Measurements from ENCODE around the gene TMEM255B.

DNA sequence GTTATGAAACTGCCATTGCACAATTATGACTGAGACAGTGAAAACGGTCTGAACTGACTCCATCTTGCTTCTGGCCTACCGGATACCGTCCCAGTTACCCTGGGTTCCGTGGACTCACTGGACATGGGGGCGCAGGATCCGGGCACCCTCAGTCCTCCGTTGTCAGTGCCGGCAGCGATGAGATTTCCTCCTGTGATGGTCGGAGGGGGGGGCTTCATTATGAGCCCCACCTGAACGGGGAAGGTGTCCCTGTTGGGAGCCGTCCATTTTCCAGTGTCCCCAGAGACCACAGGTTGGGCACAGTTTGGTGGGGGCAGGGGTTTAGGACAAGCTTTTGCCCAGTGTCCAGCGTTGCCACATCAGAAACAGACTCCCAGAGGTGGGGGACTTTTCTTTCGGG is 23.4 kb downstream of the TMEM255B start:
- TF ChIP-seq, protein P1, sequence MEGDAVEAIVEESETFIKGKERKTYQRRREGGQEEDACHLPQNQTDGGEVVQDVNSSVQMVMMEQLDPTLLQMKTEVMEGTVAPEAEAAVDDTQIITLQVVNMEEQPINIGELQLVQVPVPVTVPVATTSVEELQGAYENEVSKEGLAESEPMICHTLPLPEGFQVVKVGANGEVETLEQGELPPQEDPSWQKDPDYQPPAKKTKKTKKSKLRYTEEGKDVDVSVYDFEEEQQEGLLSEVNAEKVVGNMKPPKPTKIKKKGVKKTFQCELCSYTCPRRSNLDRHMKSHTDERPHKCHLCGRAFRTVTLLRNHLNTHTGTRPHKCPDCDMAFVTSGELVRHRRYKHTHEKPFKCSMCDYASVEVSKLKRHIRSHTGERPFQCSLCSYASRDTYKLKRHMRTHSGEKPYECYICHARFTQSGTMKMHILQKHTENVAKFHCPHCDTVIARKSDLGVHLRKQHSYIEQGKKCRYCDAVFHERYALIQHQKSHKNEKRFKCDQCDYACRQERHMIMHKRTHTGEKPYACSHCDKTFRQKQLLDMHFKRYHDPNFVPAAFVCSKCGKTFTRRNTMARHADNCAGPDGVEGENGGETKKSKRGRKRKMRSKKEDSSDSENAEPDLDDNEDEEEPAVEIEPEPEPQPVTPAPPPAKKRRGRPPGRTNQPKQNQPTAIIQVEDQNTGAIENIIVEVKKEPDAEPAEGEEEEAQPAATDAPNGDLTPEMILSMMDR (conservative IDR thresholded peaks at IDR 0.05; ENCODE audit: low read length), result no peak
- no peak for TF ChIP-seq EZH2phosphoT487 (IDR thresholded peaks at IDR 0.05; ENCODE audit: borderline replicate concordance)
